Skeletal muscle satellite cell (primary cell): ENCODE data around the gene DIS3L2.

Experiments
- H3K27me3 ChIP-seq: 2 replicates; pipeline ENCODE4 v1.7.0; 2013; ENCODE audit warnings: low read length; ENCODE audit not compliant: control insufficient read depth, insufficient read depth
- H3K36me3 ChIP-seq: 2 replicates; pipeline ENCODE4 v1.7.0; 2013; ENCODE audit warnings: mild to moderate bottlenecking, control low read depth, low read length; ENCODE audit not compliant: insufficient read depth
- H3K4me1 ChIP-seq: 2 replicates; pipeline ENCODE4 v1.7.0; 2013; ENCODE audit warnings: low read length; ENCODE audit not compliant: control insufficient read depth, insufficient read depth
- H3K4me2 ChIP-seq: 2 replicates; pipeline ENCODE4 v1.7.0; 2013; ENCODE audit warnings: mild to moderate bottlenecking, low read length
- H3K4me3 ChIP-seq: 2 replicates; pipeline ENCODE4 v1.7.0; 2013; ENCODE audit warnings: low read length
- H3K9ac ChIP-seq: 2 replicates; pipeline ENCODE4 v1.7.0; 2013; ENCODE audit warnings: mild to moderate bottlenecking, low read depth, low read length, moderate library complexity
- H3K9me3 ChIP-seq: replicated peaks from 2 replicates; pipeline ENCODE4 v1.7.0; 2013; ENCODE audit warnings: mild to moderate bottlenecking, control low read depth, low read length

The DIS3L2 gene

GRCh38 chr2:232282508-232283055, 321.1 kb downstream of the DIS3L2 start:
- no peaks in the 10 kb centered on the region for H3K36me3 ChIP-seq
- no peaks in the 10 kb centered on the region for H3K4me1 ChIP-seq
- H3K4me3 ChIP-seq: no peak overlapping the region
- H3K27me3 ChIP-seq: no peaks in the 10 kb centered on the region
- H3K9ac ChIP-seq: no peak overlapping the region
- no peaks in the 10 kb centered on the region for H3K9me3 ChIP-seq
- no peak overlapping the region for H3K4me2 ChIP-seq

- H3K9me3 ChIP-seq: no peaks in the 10 kb centered on the region
- no peak overlapping the region for H3K4me2 ChIP-seq
- H3K36me3 ChIP-seq: no peaks in the 10 kb centered on the region
- H3K27me3 ChIP-seq: no peaks in the 10 kb centered on the region
- H3K4me1 ChIP-seq: no peaks in the 10 kb centered on the region
- H3K9ac ChIP-seq: no peak overlapping the region
- H3K4me3 ChIP-seq: no peak overlapping the region
Measured at GRCh38 chr2:232286001-232286868, 324.7 kb downstream of the DIS3L2 start.

GRCh38 chr2:232287316-232287715, 325.8 kb downstream of the DIS3L2 start:
- Histone ChIP-seq H3K4me1 (no peaks in the 10 kb centered on the region), H3K36me3 (no peaks in the 10 kb centered on the region), H3K9ac (no peak overlapping the region), H3K4me3 (no peak overlapping the region), H3K9me3 (no peaks in the 10 kb centered on the region), H3K27me3 (no peaks in the 10 kb centered on the region), H3K4me2 (no peak overlapping the region)

GRCh38 chr2:232288489-232289030, 327.0 kb downstream of the DIS3L2 start:
- Histone ChIP-seq H3K4me2 (no peak overlapping the region), H3K36me3 (no peaks in the 10 kb centered on the region), H3K9ac (no peak overlapping the region)

GRCh38 chr2:232290668-232291067, 329.2 kb downstream of the DIS3L2 start:
- Histone ChIP-seq H3K9ac (no peak overlapping the region), H3K4me1 (no peaks in the 10 kb centered on the region), H3K9me3 (no peaks in the 10 kb centered on the region), H3K27me3 (no peaks in the 10 kb centered on the region), H3K36me3 (no peaks in the 10 kb centered on the region), H3K4me2 (no peak overlapping the region), H3K4me3 (no peak overlapping the region)

More at GRCh38 chr2:232288489-232289030, 327.0 kb downstream of the DIS3L2 start:
- Histone ChIP-seq H3K9me3 (no peaks in the 10 kb centered on the region), H3K27me3 (no peaks in the 10 kb centered on the region), H3K4me1 (no peaks in the 10 kb centered on the region), H3K4me3 (no peak overlapping the region)

- no peaks in the 10 kb centered on the region for H3K9me3 ChIP-seq
- no peaks in the 10 kb centered on the region for H3K36me3 ChIP-seq
- no peak overlapping the region for H3K4me2 ChIP-seq
- H3K4me3 ChIP-seq: no peak overlapping the region
- no peak overlapping the region for H3K9ac ChIP-seq
- H3K4me1 ChIP-seq: no peaks in the 10 kb centered on the region
- no peaks in the 10 kb centered on the region for H3K27me3 ChIP-seq
Measured at GRCh38 chr2:232291343-232291742, 329.8 kb downstream of the DIS3L2 start.

- Histone ChIP-seq H3K4me3 (no peak overlapping the region), H3K4me1 (no peaks in the 10 kb centered on the region), H3K9ac (no peak overlapping the region), H3K9me3 (no peaks in the 10 kb centered on the region), H3K4me2 (no peak overlapping the region), H3K27me3 (no peaks in the 10 kb centered on the region), H3K36me3 (no peaks in the 10 kb centered on the region)
Measured at GRCh38 chr2:232292395-232293154, 331.1 kb downstream of the DIS3L2 start.

- no peak overlapping the region for H3K4me2 ChIP-seq
Measured at GRCh38 chr2:232293191-232293590, 331.7 kb downstream of the DIS3L2 start.

GRCh38 chr2:232295971-232296370, 334.5 kb downstream of the DIS3L2 start:
- Histone ChIP-seq H3K9ac (no peak overlapping the region), H3K9me3 (no peaks in the 10 kb centered on the region), H3K36me3 (no peaks in the 10 kb centered on the region), H3K27me3 (no peaks in the 10 kb centered on the region), H3K4me2 (no peak overlapping the region), H3K4me1 (peaks cover 4% of the 10 kb centered on the region), H3K4me3 (no peak overlapping the region)

More at GRCh38 chr2:232293191-232293590, 331.7 kb downstream of the DIS3L2 start:
- no peak overlapping the region for H3K9ac ChIP-seq
- H3K36me3 ChIP-seq: no peaks in the 10 kb centered on the region
- no peaks in the 10 kb centered on the region for H3K9me3 ChIP-seq
- H3K4me1 ChIP-seq: no peaks in the 10 kb centered on the region
- no peaks in the 10 kb centered on the region for H3K27me3 ChIP-seq
- no peak overlapping the region for H3K4me3 ChIP-seq

GRCh38 chr2:232296776-232297525, 335.4 kb downstream of the DIS3L2 start:
- no peaks in the 10 kb centered on the region for H3K36me3 ChIP-seq
- no peaks in the 10 kb centered on the region for H3K9me3 ChIP-seq
- peaks cover 10% of the 10 kb centered on the region for H3K4me1 ChIP-seq
- no peak overlapping the region for H3K9ac ChIP-seq
- no peak overlapping the region for H3K4me2 ChIP-seq
- no peak overlapping the region for H3K4me3 ChIP-seq
- no peaks in the 10 kb centered on the region for H3K27me3 ChIP-seq

GRCh38 chr2:232299084-232299483, 337.6 kb downstream of the DIS3L2 start:
- Histone ChIP-seq H3K4me3 (no peak overlapping the region), H3K36me3 (no peaks in the 10 kb centered on the region), H3K4me1 (peaks cover 10% of the 10 kb centered on the region), H3K27me3 (no peaks in the 10 kb centered on the region), H3K9me3 (no peaks in the 10 kb centered on the region), H3K4me2 (no peak overlapping the region), H3K9ac (no peak overlapping the region)
